Fibroblast of lung (primary cell): ENCODE results near the gene ELL. TPM values are rescaled to one million over a fixed set of nuclear protein-coding genes. Genes with fewer than 3 reads are reported as not detected.

Experiments
- DNase-seq, 2 donors: peaks; one replicate each; pipeline versions ENCODE4 v3.0.0 to v3.0.0-alpha.2; 2010; ENCODE audit warnings: low read depth in 2 of 2
- H2AFZ ChIP-seq: 2 replicates; pipeline ENCODE4 v1.5.1; 2012; ENCODE audit warnings: low read length, control low read depth, inconsistent platforms
- H3K27ac ChIP-seq: 2 replicates; pipeline ENCODE4 v1.5.1; 2011; ENCODE audit warnings: low read length, control low read depth; ENCODE audit not compliant: insufficient read depth
- H3K27me3 ChIP-seq: 2 replicates; pipeline ENCODE4 v1.5.1; 2011; ENCODE audit warnings: mild to moderate bottlenecking, low read length; ENCODE audit not compliant: control insufficient read depth, insufficient read depth
- H3K36me3 ChIP-seq: 2 replicates; pipeline ENCODE4 v1.5.1; 2011; ENCODE audit warnings: low read length; ENCODE audit not compliant: control insufficient read depth, insufficient read depth
- H3K4me1 ChIP-seq: 2 replicates; pipeline ENCODE4 v1.5.1; 2011; ENCODE audit warnings: low read length; ENCODE audit not compliant: control insufficient read depth, insufficient read depth; ENCODE audit errors: extremely low read depth
- H3K4me2 ChIP-seq: 2 replicates; pipeline ENCODE4 v1.5.1; 2011; ENCODE audit warnings: low read length, control low read depth; ENCODE audit not compliant: insufficient read depth; ENCODE audit errors: extremely low read depth
- H3K4me3 ChIP-seq, 4 experiments: fragments of 200-600 bp in 1 of 4; sonication (generic) in 1 of 4; replicated peaks in 1 of 4; 2 replicates each; pipeline ENCODE4 v1.5.1; 2011 to 2016; ENCODE audit warnings: low read length in 4 of 4, low read depth in 3 of 4, mild to moderate bottlenecking in 3 of 4, control low read depth in 2 of 4, inconsistent platforms in 1 of 4, mixed read lengths in 1 of 4; ENCODE audit not compliant: insufficient read depth in 1 of 4; ENCODE audit errors: control extremely low read depth in 1 of 4
- H3K79me2 ChIP-seq: 2 replicates; pipeline ENCODE4 v1.5.1; 2012; ENCODE audit warnings: mild to moderate bottlenecking, low read length, inconsistent platforms; ENCODE audit not compliant: control insufficient read depth, insufficient read depth
- H3K9ac ChIP-seq: 2 replicates; pipeline ENCODE4 v1.5.1; 2011; ENCODE audit warnings: mild to moderate bottlenecking, low read length, control low read depth; ENCODE audit not compliant: insufficient read depth
- H3K9me3 ChIP-seq: 2 replicates; pipeline ENCODE4 v1.5.1; 2012; ENCODE audit warnings: low read depth, low read length; ENCODE audit not compliant: control insufficient read depth, insufficient read depth
- H4K20me1 ChIP-seq: 2 replicates; pipeline ENCODE4 v1.5.1; 2011; ENCODE audit warnings: low read length; ENCODE audit not compliant: control insufficient read depth, insufficient read depth; ENCODE audit errors: extremely low read depth
- EZH2 ChIP-seq: IDR thresholded peaks from 2 replicates; pipeline ENCODE4 v1.5.1; 2012; ENCODE audit warnings: low read length, control low read depth, mild to moderate bottlenecking; ENCODE audit errors: missing control alignments
- polyA plus RNA-seq, 2 donors: library from polyadenylated mRNA; depleted of rRNA in 1 of 2; stranded (reverse) in 1 of 2; unstranded in 1 of 2; fragments of >200 nt; gene quantifications; 2 replicates each; pipeline ENCODE4 v1.2.1, GENCODE V29; 2011 to 2012; ENCODE audit warnings: missing spikeins in 1 of 2
- total RNA-seq: library from RNA; depleted of rRNA; stranded (reverse); fragments of >200 nt; gene quantifications from 2 replicates; pipeline ENCODE4 v1.2.1, GENCODE V29; 2014
- TF ChIP-seq, protein P1 (sequence below), 2 donors: IDR thresholded peaks in 1 of 2; conservative IDR thresholded peaks in 1 of 2; 1 replicate in 1 of 2; 2 replicates in 1 of 2; pipeline ENCODE4 v1.5.1; 2011 to 2012; ENCODE audit warnings: low read length in 2 of 2, control low read depth in 1 of 2, inconsistent platforms in 1 of 2, low read depth in 1 of 2, mild to moderate bottlenecking in 1 of 2

Gene ELL
- total and polyA plus RNA-seq, 2 donors (not counting 1 experiment from before 2014, with no cell fraction given): 4.4 to 18.7 TPM

DNA sequence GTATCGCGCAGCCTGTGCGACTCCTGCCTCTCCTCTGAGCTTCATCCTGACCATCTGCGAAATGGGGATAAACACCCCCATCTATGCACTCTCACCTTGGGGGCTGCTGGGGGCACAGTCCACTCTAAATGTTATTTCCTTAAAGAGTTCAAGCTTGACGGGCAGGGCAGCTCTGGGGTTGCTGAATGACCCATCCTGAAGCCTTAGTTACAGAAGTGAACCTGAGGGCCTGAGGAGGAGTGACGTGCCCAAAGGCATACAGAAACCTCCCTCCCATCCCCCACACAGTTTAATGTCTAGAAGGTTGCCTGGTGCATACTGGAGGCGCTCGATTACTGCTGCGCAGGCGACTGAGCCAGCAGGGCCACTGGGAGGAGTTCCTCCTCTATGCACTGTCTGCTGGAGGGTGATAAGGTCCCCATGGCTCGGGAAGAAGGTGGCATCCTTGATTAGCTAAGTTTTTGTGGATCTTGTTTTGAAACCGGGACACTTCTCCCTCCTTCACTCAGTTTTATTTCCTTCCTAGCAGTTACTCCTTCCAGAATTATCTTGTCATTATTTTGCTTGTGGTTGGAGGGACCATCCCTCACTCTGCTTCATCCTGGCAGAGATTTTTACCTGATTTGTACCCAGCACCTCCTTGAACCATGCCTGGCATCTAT lies 22.1 kb upstream of the ELL start:
- Histone ChIP-seq H2AFZ (peak overlapping the region; percentile 72), H3K9ac (no peak overlapping the region), H3K27me3 (no peaks in the 10 kb centered on the region), H3K9me3 (no peaks in the 10 kb centered on the region), H4K20me1 (no peaks in the 10 kb centered on the region), H3K4me1 (peaks cover 4% of the 10 kb centered on the region), H3K4me2 (peak overlapping the region; percentile 86), H3K27ac (no peak overlapping the region), H3K4me3 (peak overlapping the region; percentile 11 to 55 (median 38)), H3K79me2 (peaks cover 15% of the 10 kb centered on the region), H3K36me3 (peaks cover 18% of the 10 kb centered on the region)
- peak; percentile 51 to 56 for DNase-seq
- TF ChIP-seq, protein P1, sequence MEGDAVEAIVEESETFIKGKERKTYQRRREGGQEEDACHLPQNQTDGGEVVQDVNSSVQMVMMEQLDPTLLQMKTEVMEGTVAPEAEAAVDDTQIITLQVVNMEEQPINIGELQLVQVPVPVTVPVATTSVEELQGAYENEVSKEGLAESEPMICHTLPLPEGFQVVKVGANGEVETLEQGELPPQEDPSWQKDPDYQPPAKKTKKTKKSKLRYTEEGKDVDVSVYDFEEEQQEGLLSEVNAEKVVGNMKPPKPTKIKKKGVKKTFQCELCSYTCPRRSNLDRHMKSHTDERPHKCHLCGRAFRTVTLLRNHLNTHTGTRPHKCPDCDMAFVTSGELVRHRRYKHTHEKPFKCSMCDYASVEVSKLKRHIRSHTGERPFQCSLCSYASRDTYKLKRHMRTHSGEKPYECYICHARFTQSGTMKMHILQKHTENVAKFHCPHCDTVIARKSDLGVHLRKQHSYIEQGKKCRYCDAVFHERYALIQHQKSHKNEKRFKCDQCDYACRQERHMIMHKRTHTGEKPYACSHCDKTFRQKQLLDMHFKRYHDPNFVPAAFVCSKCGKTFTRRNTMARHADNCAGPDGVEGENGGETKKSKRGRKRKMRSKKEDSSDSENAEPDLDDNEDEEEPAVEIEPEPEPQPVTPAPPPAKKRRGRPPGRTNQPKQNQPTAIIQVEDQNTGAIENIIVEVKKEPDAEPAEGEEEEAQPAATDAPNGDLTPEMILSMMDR (conservative IDR thresholded peaks at IDR 0.05 in 1 of 2, IDR thresholded peaks at IDR 0.05 in 1 of 2; ENCODE audit: low read depth in 1 of 2, low read length in 2 of 2): no peak
- TF ChIP-seq EZH2: no peak

DNA sequence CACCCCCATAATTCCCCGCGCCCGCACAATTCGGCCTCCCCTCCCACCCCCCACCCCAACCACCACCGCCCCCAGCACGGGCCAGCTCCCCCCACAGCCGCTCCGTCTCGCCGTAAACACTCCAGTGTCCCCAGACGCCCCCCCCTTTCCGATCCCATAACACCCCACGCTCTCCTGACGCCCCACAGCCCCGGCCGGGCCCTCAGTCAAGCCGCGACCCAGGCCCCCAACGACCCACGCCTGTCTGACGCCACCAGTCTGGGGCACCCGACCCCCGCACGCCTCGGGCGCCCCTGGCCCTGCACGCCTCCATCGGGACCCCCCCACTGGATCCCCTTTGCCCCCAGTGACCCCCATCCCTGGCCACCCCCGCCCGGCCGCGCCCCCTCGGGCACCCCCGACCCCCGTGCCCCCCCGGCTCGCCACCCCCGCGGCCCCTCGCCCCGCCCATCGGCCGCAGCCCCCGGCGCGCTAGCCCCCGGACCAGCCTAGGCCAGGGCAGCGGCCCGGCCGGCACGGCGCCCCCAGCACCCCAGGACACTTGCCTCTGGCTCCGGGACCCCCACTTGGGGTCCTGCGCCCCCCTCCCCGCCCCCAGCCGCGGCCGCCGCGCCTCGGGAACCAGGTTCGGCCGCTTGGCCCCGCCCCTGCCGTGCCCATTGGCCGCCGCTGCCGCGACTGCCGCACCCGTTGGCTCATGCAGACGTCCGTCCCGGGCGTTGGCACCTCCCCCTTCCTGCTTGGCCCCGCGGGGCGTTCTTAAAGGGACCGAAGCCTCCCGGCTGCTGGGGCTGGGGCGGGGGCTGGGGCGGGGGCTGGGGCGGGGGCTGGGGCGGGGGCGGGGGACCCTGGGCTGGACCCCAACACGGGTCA lies 21.3 kb upstream of the ELL start, which contains the start of gene FKBP8:
Gene FKBP8, minus strand, starts transcription at position 633 of the 873 bp plus-strand sequence. CDS start 1,603 bp downstream, outside the sequence.
- Histone ChIP-seq H3K79me2 (peaks cover 15% of the 10 kb centered on the region), H2AFZ (peak within 1 kb of the TSS; percentile 72)

More for the DNA sequence above, 21.3 kb upstream of the ELL start, which contains the start of gene FKBP8:
- H4K20me1 ChIP-seq: no peaks in the 10 kb centered on the region
- peak; percentile 82 to 85 for DNase-seq
- H3K4me2 ChIP-seq: peak within 1 kb of the TSS; percentile 97
- H3K27ac ChIP-seq: peak within 1 kb of the TSS; percentile 64
- peak within 1 kb of the TSS; percentile 66 to 79 (median 68) for H3K4me3 ChIP-seq
- H3K9ac ChIP-seq: peak within 1 kb of the TSS; percentile 75
- peaks cover 20% of the 10 kb centered on the region for H3K36me3 ChIP-seq
- H3K4me1 ChIP-seq: peaks cover 4% of the 10 kb centered on the region
- H3K9me3 ChIP-seq: no peaks in the 10 kb centered on the region
- no peaks in the 10 kb centered on the region for H3K27me3 ChIP-seq
- TF ChIP-seq, protein P1 (conservative IDR thresholded peaks at IDR 0.05 in 1 of 2, IDR thresholded peaks at IDR 0.05 in 1 of 2; ENCODE audit: low read depth in 1 of 2, low read length in 2 of 2): no peak
- TF ChIP-seq EZH2: no peak
